Thyroid gland (tissue), 4 donors: ENCODE results near the gene ASPRV1.

Experiments used
- POLR2A ChIP-seq, 2 donors: fragments of 450-650 bp; IDR thresholded peaks; one replicate each; pipeline ENCODE4 v1.6.1; 2017; ENCODE audit warnings: antibody characterized with exemption in 2 of 2, mild to moderate bottlenecking in 2 of 2, moderate library complexity in 1 of 2
- TF ChIP-seq, protein P1 (sequence below), 6 experiments: fragments of 200-600 bp in 3 of 6; fragments of 450-650 bp in 3 of 6; sonication (generic) in 3 of 6; IDR thresholded peaks; one replicate each; pipeline ENCODE4 v1.5.1; 2016 to 2019; ENCODE audit warnings: antibody characterized with exemption in 6 of 6, mild to moderate bottlenecking in 2 of 6, inconsistent platforms in 1 of 6, moderate library complexity in 1 of 6

DNA sequence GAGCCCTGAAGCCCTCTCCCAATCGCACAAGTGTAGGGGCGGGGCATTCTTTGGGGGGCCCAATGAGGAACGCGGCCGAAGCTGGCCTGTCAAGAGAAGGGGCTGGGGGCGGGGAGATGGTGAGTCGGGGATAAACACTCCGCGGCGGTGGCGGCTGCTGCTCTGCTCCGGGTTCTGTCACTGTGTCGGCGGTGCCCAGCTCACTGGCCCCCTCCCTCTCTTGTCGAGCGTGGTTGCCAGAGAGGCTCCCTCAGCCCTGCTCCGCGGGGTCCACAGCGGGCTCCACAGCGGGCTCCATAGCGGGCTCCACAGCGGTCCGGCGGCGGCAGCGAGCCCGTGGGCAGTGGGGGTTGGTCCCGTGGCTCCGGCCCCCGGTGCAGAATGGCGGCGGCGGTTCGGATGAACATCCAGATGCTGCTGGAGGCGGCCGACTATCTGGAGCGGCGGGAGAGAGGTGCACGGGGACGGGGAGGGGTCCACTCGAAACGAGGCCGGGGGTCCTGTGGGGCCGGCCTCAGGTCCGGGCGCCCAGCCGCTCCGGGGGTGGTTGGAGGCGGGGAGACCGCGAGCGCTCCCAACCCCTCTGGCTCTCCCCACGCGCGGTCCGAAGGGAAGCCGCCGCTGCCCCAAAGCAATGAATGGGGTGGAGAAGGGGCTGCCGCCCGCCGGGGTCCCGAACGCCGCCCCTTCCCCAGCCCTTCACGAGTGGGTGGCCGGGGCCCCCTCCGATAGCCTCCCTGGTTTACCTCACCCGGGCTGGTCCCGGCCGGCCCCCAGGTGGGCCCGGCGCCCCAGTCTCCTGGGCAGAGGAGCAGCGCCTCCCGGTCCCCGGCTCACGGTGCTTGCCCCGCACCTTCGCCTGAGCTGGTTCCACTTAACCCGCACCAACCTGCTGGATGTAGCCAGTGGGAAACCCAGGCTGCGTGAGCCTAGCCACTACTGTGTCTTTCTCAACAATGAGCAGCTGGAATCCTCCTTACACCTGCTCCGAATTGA, 46.2 kb downstream of the ASPRV1 start, which contains the start of gene MXD1:
- TF ChIP-seq, protein P1, sequence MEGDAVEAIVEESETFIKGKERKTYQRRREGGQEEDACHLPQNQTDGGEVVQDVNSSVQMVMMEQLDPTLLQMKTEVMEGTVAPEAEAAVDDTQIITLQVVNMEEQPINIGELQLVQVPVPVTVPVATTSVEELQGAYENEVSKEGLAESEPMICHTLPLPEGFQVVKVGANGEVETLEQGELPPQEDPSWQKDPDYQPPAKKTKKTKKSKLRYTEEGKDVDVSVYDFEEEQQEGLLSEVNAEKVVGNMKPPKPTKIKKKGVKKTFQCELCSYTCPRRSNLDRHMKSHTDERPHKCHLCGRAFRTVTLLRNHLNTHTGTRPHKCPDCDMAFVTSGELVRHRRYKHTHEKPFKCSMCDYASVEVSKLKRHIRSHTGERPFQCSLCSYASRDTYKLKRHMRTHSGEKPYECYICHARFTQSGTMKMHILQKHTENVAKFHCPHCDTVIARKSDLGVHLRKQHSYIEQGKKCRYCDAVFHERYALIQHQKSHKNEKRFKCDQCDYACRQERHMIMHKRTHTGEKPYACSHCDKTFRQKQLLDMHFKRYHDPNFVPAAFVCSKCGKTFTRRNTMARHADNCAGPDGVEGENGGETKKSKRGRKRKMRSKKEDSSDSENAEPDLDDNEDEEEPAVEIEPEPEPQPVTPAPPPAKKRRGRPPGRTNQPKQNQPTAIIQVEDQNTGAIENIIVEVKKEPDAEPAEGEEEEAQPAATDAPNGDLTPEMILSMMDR (IDR thresholded peaks at IDR 0.05), result peak in 1 of 6 experiments; percentile 23
- TF ChIP-seq POLR2A (IDR thresholded peaks at IDR 0.05), result peak; percentile 87 to 95
